Naive thymus-derived CD4-positive, alpha-beta T cell (primary cell): ENCODE data around the gene IPO13. TPM values are rescaled to one million over a fixed set of nuclear protein-coding genes. Genes with fewer than 3 reads are reported as not detected.

Experiments used
- ATAC-seq: fragments of 150-1000 bp; cut with Tn5 transposase; 2 replicates; pipeline ENCODE4 v1.10.0; 2021; ENCODE audit warnings: mild to moderate bottlenecking, moderate library complexity
- CTCF ChIA-PET: fragments of 350-600 bp; sonication (Branson Sonifier 250); formaldehyde crosslinking; loops from one replicate; lab custom pipeline; 2021; ENCODE audit warnings: antibody characterized with exemption; lab: Charles Lee
- POLR2A ChIA-PET: fragments of 350-600 bp; sonication (Branson Sonifier 250); formaldehyde crosslinking; loops from one replicate; lab custom pipeline; 2021; ENCODE audit warnings: antibody characterized with exemption, inconsistent platforms; lab: Charles Lee
- DNase-seq, 9 donors: peaks; one replicate each; pipeline versions ENCODE4 v3.0.0 to v3.0.0-alpha.2; 2020 to 2022; ENCODE audit warnings: mixed read lengths in 1 of 9
- H3K27ac ChIP-seq: one replicate; pipeline ENCODE4 v1.7.0; 2013; ENCODE audit warnings: mild to moderate bottlenecking, low read depth, low read length, moderate library complexity
- H3K27me3 ChIP-seq, 2 donors: one replicate each; pipeline ENCODE4 v1.7.0; 2013; ENCODE audit warnings: low read length in 2 of 2, mild to moderate bottlenecking in 2 of 2, moderate library complexity in 2 of 2; ENCODE audit not compliant: control insufficient read depth in 2 of 2, insufficient read depth in 2 of 2
- H3K36me3 ChIP-seq, 3 experiments: 1 replicate in 2 of 3; 2 replicates in 1 of 3; pipeline ENCODE4 v1.7.0; 2013; ENCODE audit warnings: low read length in 3 of 3, mild to moderate bottlenecking in 3 of 3, moderate library complexity in 1 of 3; ENCODE audit not compliant: insufficient read depth in 3 of 3, control insufficient read depth in 2 of 3
- H3K4me1 ChIP-seq, 2 donors: one replicate each; pipeline ENCODE4 v1.7.0; 2013; ENCODE audit warnings: low read length in 2 of 2, mild to moderate bottlenecking in 2 of 2, moderate library complexity in 1 of 2; ENCODE audit not compliant: control insufficient read depth in 2 of 2, insufficient read depth in 2 of 2
- H3K4me3 ChIP-seq: 2 replicates; pipeline ENCODE4 v1.7.0; 2013; ENCODE audit warnings: mild to moderate bottlenecking, low read length
- H3K9me3 ChIP-seq, 3 experiments: 1 replicate in 2 of 3; 2 replicates in 1 of 3; pipeline ENCODE4 v1.7.0; 2013; ENCODE audit warnings: low read length in 3 of 3; ENCODE audit not compliant: control insufficient read depth in 2 of 3
- H3K27ac Mint-ChIP-seq, 9 donors: one replicate each; pipeline ENCODE4 v1.8.0; 2020 to 2022; ENCODE audit warnings: mixed read lengths in 9 of 9, mild to moderate bottlenecking in 8 of 9, moderate library complexity in 5 of 9, inconsistent platforms in 2 of 9
- H3K27me3 Mint-ChIP-seq, 5 donors: one replicate each; pipeline ENCODE4 v1.8.0; 2021 to 2022; ENCODE audit warnings: mixed read lengths in 5 of 5, mild to moderate bottlenecking in 1 of 5
- H3K36me3 Mint-ChIP-seq, 5 donors: one replicate each; pipeline ENCODE4 v1.8.0; 2020 to 2022; ENCODE audit warnings: mixed read lengths in 5 of 5, mild to moderate bottlenecking in 3 of 5, inconsistent platforms in 1 of 5
- H3K4me1 Mint-ChIP-seq, 7 donors: one replicate each; pipeline ENCODE4 v1.8.0; 2020 to 2022; ENCODE audit warnings: mixed read lengths in 7 of 7, mild to moderate bottlenecking in 3 of 7, inconsistent platforms in 1 of 7
- H3K4me3 Mint-ChIP-seq, 10 donors: one replicate each; pipeline ENCODE4 v1.8.0; 2020 to 2022; ENCODE audit warnings: mild to moderate bottlenecking in 10 of 10, mixed read lengths in 10 of 10, moderate library complexity in 6 of 10, inconsistent platforms in 2 of 10
- H3K9me3 Mint-ChIP-seq, 11 donors: one replicate each; pipeline ENCODE4 v1.8.0; 2020 to 2022; ENCODE audit warnings: mixed read lengths in 11 of 11, mild to moderate bottlenecking in 4 of 11, inconsistent platforms in 1 of 11, moderate library complexity in 1 of 11
- intact Hi-C, 2 donors: fragments of 100-400 bp; cut with micrococcal nuclease; formaldehyde crosslinking; loops; one replicate each; pipeline ENCODE4 v1.15.1; 2023
- polyA plus RNA-seq, 2 donors: library from polyadenylated mRNA; unstranded; fragments of 300-500 nt; fragmentation: Illumina TruSeq; gene quantifications; one replicate each; pipeline ENCODE4 v1.2.3, GENCODE V29; 2021
- total RNA-seq, 6 experiments: library from RNA in 5 of 6; stranded (reverse) in 5 of 6; gene quantifications; 1 replicate in 5 of 6; 2 replicates in 1 of 6; pipeline ENCODE4 v1.2.3 and lab custom pipeline; 2021 to 2026

IPO13 gene
- total and polyA plus RNA-seq, 7 experiments from 2014 or later, result 10.1 to 32.3 (median 15.2) TPM

DNA sequence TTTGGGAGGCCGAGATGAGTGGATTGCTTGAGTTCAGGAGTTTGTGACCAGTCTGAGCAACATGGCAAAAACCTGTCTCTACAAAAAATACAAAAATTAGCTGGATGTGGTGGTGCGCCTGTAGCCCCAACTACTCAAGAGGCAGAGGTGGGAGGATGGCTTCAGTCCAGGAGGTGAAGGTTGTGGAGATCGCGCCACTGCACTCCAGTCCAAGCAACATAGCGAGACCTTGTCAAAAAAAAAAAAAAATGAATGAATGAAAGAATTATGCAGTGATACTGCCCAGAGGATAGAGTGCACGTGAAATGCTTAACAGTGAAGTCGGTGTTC, 22.6 kb downstream of the IPO13 start:
- H3K9me3 Mint-ChIP-seq, result peaks cover 0 to 1% (median 0%) of the 10 kb centered on the region in 11 donors
- DNase-seq (no peak), ATAC-seq (no peak)
- H3K27me3 Mint-ChIP-seq, result no peaks in the 10 kb centered on the region
- peaks cover 25 to 40% (median 32%) of the 10 kb centered on the region in 7 donors for H3K4me1 Mint-ChIP-seq
- peaks cover 0 to 4% (median 0%) of the 10 kb centered on the region in 5 donors for H3K36me3 Mint-ChIP-seq
- ChIA-PET CTCF (no interaction called here), POLR2A (interaction anchor here (1.8 to 2.1 kb wide), 2 partner anchors 21 to 24 kb away, joined by 5 to 9 read pairs; no protein-coding TSS in a partner anchor)
- no peak overlapping the region for H3K27ac ChIP-seq
- peak overlapping the region in 8 of 9 donors; percentile 14 to 90 (median 79) for H3K27ac Mint-ChIP-seq
- H3K9me3 ChIP-seq, result no peaks in the 10 kb centered on the region
- no peaks in the 10 kb centered on the region for H3K27me3 ChIP-seq
- intact Hi-C loops, result loop anchor here (1.0 kb wide), 4 partner anchors 22 to 319 kb away; partner anchors contain the start of genes IPO13 (in 2 of the 2), KDM4A (in 2 of the 2) and CCDC24 (in 1 of the 2)
- H3K36me3 ChIP-seq, result peaks cover 0 to 11% (median 0%) of the 10 kb centered on the region in 3 experiments
- H3K4me1 ChIP-seq, result peaks cover 14 to 20% of the 10 kb centered on the region in 2 donors
- H3K4me3 ChIP-seq, result peak overlapping the region; percentile 71
- H3K4me3 Mint-ChIP-seq, result peak overlapping the region; percentile 93 to 97 (median 95)

DNA sequence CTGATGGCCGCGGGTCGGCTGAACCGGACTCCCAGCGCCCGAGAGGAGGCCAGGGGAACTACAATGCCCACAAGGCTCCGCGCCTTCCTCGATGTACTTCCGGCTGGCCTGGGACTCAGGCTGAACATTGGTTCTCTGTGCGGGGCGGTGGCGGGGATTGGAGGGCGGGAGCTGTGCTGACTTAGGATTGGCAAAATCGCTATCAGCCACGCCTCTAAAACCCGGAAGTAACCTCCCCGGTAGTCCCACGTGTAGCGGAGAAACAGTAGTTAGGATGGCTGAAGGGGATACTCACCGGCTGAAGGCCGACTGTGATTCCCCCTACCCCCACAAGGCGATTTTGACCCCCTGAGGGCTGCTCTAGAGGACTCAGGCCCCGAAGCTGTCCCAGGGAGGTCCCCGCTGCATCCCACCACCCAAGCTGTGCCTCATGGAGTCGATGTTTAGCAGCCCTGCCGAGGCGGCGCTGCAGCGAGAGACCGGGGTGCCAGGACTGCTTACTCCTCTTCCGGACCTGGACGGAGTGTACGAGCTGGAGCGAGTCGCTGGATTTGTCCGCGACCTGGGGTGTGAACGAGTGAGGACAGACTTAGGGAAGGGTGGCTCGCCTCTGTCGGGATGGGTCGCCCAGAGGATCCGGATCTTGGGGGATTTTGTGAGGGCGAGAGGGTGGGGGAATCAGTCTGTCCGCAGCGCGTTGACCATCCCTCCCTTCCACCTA, 23.2 kb downstream of the IPO13 start, which contains the start of gene DPH2:
DPH2 (plus strand) TSS at position 265 of the 721 bp plus-strand sequence; CDS start at position 431, 166 bp downstream.
- DNase-seq (peak; percentile 74 to 97 (median 89)), ATAC-seq (peak; percentile 93)
- intact Hi-C loops, result loop anchor here (1.0 to 10.0 kb wide), 9 partner anchors 21 to 1715 kb away; partner anchors contain the start of genes IPO13 (in 2 of the 2), KDM4A (in 2 of the 2), CCDC24 (in 1 of the 2) and ELOVL1 (in 1 of the 2)
- Histone ChIP-seq H3K27ac (peak within 1 kb of the TSS; percentile 73), H3K4me3 (peak within 1 kb of the TSS; percentile 71), H3K36me3 (peaks cover 0 to 12% (median 0%) of the 10 kb centered on the region in 3 experiments), H3K9me3 (no peaks in the 10 kb centered on the region), H3K4me1 (peaks cover 14 to 20% of the 10 kb centered on the region in 2 donors), H3K27me3 (no peaks in the 10 kb centered on the region)
- peaks cover 26 to 40% (median 32%) of the 10 kb centered on the region in 7 donors for H3K4me1 Mint-ChIP-seq
- POLR2A ChIA-PET, result interaction anchor here (1.8 to 2.1 kb wide), 2 partner anchors 21 to 24 kb away, joined by 5 to 9 read pairs; no protein-coding TSS in a partner anchor
- H3K36me3 Mint-ChIP-seq, result peaks cover 0 to 4% (median 0%) of the 10 kb centered on the region in 5 donors
- H3K27ac Mint-ChIP-seq, result peak within 1 kb of the TSS in 8 of 9 donors; percentile 59 to 93 (median 85)
- H3K4me3 Mint-ChIP-seq, result peak within 1 kb of the TSS; percentile 93 to 97 (median 95)
- H3K27me3 Mint-ChIP-seq, result no peaks in the 10 kb centered on the region
- H3K9me3 Mint-ChIP-seq, result peaks cover 0 to 1% (median 0%) of the 10 kb centered on the region in 11 donors
- CTCF ChIA-PET, result no interaction called here

DNA sequence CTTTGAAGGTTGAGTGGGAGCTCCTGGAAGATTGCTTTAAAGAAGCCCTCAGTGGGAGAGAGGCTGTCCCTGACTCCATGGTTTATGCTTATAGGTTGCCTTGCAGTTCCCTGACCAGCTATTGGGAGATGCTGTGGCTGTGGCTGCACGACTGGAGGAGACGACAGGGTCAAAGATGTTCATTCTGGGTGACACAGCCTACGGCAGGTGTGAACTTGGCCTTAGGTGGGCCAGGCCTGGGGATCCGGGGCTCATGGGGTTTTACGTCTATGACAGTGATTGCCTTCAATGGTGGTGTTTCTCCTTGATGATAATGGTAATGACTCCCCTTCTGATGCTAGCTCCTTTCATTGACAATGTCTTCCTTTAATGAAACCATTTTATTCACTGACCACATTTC, 23.8 kb downstream of the IPO13 start:
- ChIA-PET POLR2A (interaction anchor here (1.8 to 2.1 kb wide), 2 partner anchors 22 to 25 kb away, joined by 5 to 9 read pairs; no protein-coding TSS in a partner anchor), CTCF (interaction anchor here (0.6 kb wide), 1 partner anchor 816 kb away, joined by 3 read pairs; no protein-coding TSS in a partner anchor)
- peaks cover 26 to 42% (median 32%) of the 10 kb centered on the region in 7 donors for H3K4me1 Mint-ChIP-seq
- H3K4me3 Mint-ChIP-seq, result peak overlapping the region; percentile 93 to 97 (median 95)
- peaks cover 0 to 1% (median 0%) of the 10 kb centered on the region in 11 donors for H3K9me3 Mint-ChIP-seq
- H3K36me3 ChIP-seq, result peaks cover 0 to 18% (median 0%) of the 10 kb centered on the region in 3 experiments
- peak overlapping the region in 8 of 9 donors; percentile 13 to 93 (median 85) for H3K27ac Mint-ChIP-seq
- H3K4me3 ChIP-seq, result peak overlapping the region; percentile 71
- peaks cover 14 to 20% of the 10 kb centered on the region in 2 donors for H3K4me1 ChIP-seq
- ATAC-seq (no peak), DNase-seq (no peak)
- intact Hi-C loops, result loop anchor here (1.0 to 10.0 kb wide), 6 partner anchors 60 to 1714 kb away; partner anchors contain the start of genes ELOVL1 (in 1 of the 2), GPBP1L1 (in 1 of the 2), NASP (in 1 of the 2) and ST3GAL3 (in 1 of the 2)
- H3K36me3 Mint-ChIP-seq, result peaks cover 0 to 4% (median 0%) of the 10 kb centered on the region in 5 donors
- H3K27me3 ChIP-seq, result no peaks in the 10 kb centered on the region
- peak overlapping the region; percentile 73 for H3K27ac ChIP-seq
- H3K9me3 ChIP-seq, result no peaks in the 10 kb centered on the region
- no peaks in the 10 kb centered on the region for H3K27me3 Mint-ChIP-seq

DNA sequence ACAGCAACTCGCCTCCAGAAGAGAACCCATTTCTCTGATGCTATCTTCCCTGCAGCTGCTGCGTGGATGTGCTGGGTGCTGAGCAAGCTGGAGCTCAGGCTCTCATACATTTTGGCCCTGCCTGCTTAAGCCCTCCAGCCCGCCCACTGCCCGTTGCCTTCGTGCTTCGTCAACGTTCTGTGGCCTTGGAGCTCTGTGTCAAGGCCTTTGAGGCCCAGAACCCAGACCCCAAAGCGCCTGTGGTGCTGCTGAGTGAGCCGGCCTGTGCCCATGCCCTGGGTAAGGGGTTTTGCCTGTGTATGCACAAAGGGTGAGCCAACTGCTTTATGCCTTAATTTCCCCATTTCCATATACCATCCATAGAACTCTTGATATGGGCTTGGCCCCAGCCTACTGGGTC, 24.2 kb downstream of the IPO13 start:
- CTCF ChIA-PET, result interaction anchor here (0.6 kb wide), 1 partner anchor 816 kb away, joined by 3 read pairs; no protein-coding TSS in a partner anchor
- Histone ChIP-seq H3K9me3 (no peaks in the 10 kb centered on the region), H3K27ac (no peak overlapping the region), H3K36me3 (peaks cover 0 to 19% (median 0%) of the 10 kb centered on the region in 3 experiments), H3K4me1 (peaks cover 17 to 24% of the 10 kb centered on the region in 2 donors), H3K27me3 (no peaks in the 10 kb centered on the region), H3K4me3 (no peak overlapping the region)
- peak overlapping the region in 4 of 9 donors; percentile 10 to 38 (median 15) for H3K27ac Mint-ChIP-seq
- ATAC-seq (no peak), DNase-seq (no peak)
- H3K27me3 Mint-ChIP-seq, result no peaks in the 10 kb centered on the region
- peaks cover 0 to 4% (median 0%) of the 10 kb centered on the region in 5 donors for H3K36me3 Mint-ChIP-seq
- peaks cover 28 to 46% (median 36%) of the 10 kb centered on the region in 7 donors for H3K4me1 Mint-ChIP-seq
- POLR2A ChIA-PET, result interaction anchor here (1.8 to 2.1 kb wide), 2 partner anchors 22 to 25 kb away, joined by 5 to 9 read pairs; no protein-coding TSS in a partner anchor
- H3K4me3 Mint-ChIP-seq, result peak overlapping the region; percentile 93 to 97 (median 95)
- intact Hi-C loops, result loop anchor here (1.0 to 10.0 kb wide), 6 partner anchors 59 to 1714 kb away; partner anchors contain the start of genes ELOVL1 (in 1 of the 2), GPBP1L1 (in 1 of the 2), NASP (in 1 of the 2) and ST3GAL3 (in 1 of the 2)
- H3K9me3 Mint-ChIP-seq, result peaks cover 0 to 1% (median 0%) of the 10 kb centered on the region in 11 donors

DNA sequence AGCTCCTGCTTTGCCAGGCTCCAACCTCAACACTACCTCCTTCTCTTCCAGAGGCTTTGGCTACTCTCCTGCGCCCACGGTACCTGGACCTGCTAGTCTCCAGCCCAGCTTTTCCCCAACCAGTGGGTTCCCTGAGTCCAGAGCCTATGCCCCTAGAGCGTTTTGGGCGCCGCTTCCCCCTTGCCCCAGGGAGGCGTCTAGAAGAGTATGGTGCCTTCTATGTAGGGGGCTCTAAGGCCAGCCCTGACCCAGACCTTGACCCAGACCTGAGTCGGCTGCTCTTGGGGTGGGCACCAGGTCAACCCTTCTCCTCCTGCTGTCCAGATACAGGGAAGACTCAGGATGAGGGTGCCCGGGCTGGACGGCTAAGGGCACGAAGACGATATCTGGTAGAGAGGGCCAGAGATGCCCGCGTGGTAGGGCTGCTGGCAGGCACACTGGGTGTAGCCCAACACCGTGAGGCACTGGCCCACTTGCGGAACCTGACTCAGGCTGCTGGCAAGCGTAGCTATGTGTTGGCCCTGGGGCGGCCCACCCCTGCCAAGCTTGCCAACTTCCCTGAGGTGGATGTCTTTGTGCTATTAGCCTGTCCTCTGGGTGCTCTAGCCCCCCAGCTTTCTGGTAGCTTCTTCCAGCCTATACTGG, 24.7 kb downstream of the IPO13 start:
- no peaks in the 10 kb centered on the region for H3K27me3 Mint-ChIP-seq
- Histone ChIP-seq H3K36me3 (peaks cover 0 to 21% (median 0%) of the 10 kb centered on the region in 3 experiments), H3K27me3 (no peaks in the 10 kb centered on the region), H3K9me3 (no peaks in the 10 kb centered on the region), H3K27ac (no peak overlapping the region), H3K4me3 (no peak overlapping the region), H3K4me1 (peaks cover 22 to 28% of the 10 kb centered on the region in 2 donors)
- H3K27ac Mint-ChIP-seq, result peak overlapping the region in 2 of 9 donors; percentile 10 to 13
- H3K4me3 Mint-ChIP-seq, result peak overlapping the region; percentile 93 to 97 (median 95)
- DNase-seq, result no peak
- H3K36me3 Mint-ChIP-seq, result peaks cover 0 to 6% (median 2%) of the 10 kb centered on the region in 5 donors
- intact Hi-C loops, result loop anchor here (5.0 to 10.0 kb wide), 5 partner anchors 267 to 1713 kb away; partner anchors contain the start of genes ELOVL1 (in 1 of the 2), GPBP1L1 (in 1 of the 2), NASP (in 1 of the 2) and ST3GAL3 (in 1 of the 2)
- ChIA-PET CTCF (interaction anchor here (0.6 kb wide), 1 partner anchor 815 kb away, joined by 3 read pairs; no protein-coding TSS in a partner anchor), POLR2A (interaction anchor here (1.6 to 2.1 kb wide), 2 partner anchors 26 to 29 kb away, joined by 3 to 9 read pairs; no protein-coding TSS in a partner anchor)
- no peak for ATAC-seq
- peaks cover 33 to 51% (median 42%) of the 10 kb centered on the region in 7 donors for H3K4me1 Mint-ChIP-seq
- peaks cover 0 to 1% (median 0%) of the 10 kb centered on the region in 11 donors for H3K9me3 Mint-ChIP-seq
